GM12891 (cell line): ENCODE measurements around the gene LHX1.

Experiments
- PAX5 ChIP-seq: IDR thresholded peaks from 2 replicates; pipeline ENCODE4 v1.6.1; 2011; ENCODE audit warnings: low read length, moderate library complexity, mild to moderate bottlenecking; ENCODE audit not compliant: insufficient read depth, severe bottlenecking
- POLR2A ChIP-seq: IDR thresholded peaks from 2 replicates; pipeline ENCODE4 v1.6.1; 2011; ENCODE audit warnings: low read depth, low read length, control low read depth
- POLR2AphosphoS5 ChIP-seq: IDR thresholded peaks from 2 replicates; pipeline ENCODE4 v1.6.1; 2011; ENCODE audit warnings: low read depth, low read length, control low read depth
- POU2F2 ChIP-seq: IDR thresholded peaks from 2 replicates; pipeline ENCODE4 v1.6.1; 2011; ENCODE audit warnings: low read depth, mild to moderate bottlenecking, control low read depth, low read length, moderate library complexity
- SPI1 ChIP-seq: IDR thresholded peaks from 2 replicates; pipeline ENCODE4 v1.6.1; 2011; ENCODE audit warnings: low read depth, low read length, control low read depth
- TAF1 ChIP-seq: IDR thresholded peaks from 2 replicates; pipeline ENCODE4 v1.6.1; 2011; ENCODE audit warnings: low read depth, low read length, control low read depth

DNA sequence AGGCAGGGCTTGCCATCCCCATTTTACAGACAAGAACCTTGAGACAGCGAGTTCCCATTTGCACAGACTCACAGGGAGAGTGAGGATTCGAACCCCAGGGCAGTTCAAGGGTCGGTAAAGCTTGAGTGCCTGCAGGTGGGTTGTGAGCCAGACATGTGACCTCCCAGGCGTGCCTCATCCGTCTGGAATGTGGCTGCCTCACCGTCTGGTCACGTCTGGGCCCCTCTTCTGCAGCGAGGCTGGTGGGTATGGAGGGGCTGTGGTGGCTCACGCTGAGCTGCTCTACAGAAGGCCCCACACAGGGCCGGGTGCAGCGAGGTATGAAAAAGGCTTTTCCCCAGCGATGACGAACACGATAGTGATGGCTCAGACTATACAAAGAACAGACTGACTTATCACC, 35.8 kb upstream of the LHX1 start:
- TF ChIP-seq POLR2A = no peak
- TF ChIP-seq POLR2AphosphoS5 = no peak
- TF ChIP-seq SPI1 = no peak
- TF ChIP-seq TAF1 = no peak
- no peak for TF ChIP-seq PAX5
- no peak for TF ChIP-seq POU2F2
